Heart right ventricle (tissue), 16 donors: ENCODE results near the gene TMIE. TPM values are rescaled to one million over a fixed set of nuclear protein-coding genes. Genes with fewer than 3 reads are reported as not detected.

ENCODE experiments used
- ATAC-seq, 8 donors: fragments of 200-7000 bp; cut with Tn5 transposase; one replicate each; pipeline ENCODE4 v1.9.1; 2020; ENCODE audit warnings: mild to moderate bottlenecking in 8 of 8, moderate library complexity in 8 of 8, moderate number of reproducible peaks in 1 of 8
- DNase-seq, 2 donors: peaks; one replicate each; pipeline ENCODE4 v3.0.0-alpha.2; 2020
- H3K27ac ChIP-seq, 10 donors: fragments of 200-600 bp; sonication (generic) in 2 of 10; one replicate each; pipeline versions ENCODE4 v1.5.0 to v1.8.0; 2020 to 2022; ENCODE audit warnings: mild to moderate bottlenecking in 3 of 10
- H3K27me3 ChIP-seq, 7 donors: fragments of 200-600 bp; one replicate each; pipeline ENCODE4 v1.8.0; 2021 to 2022; ENCODE audit warnings: mild to moderate bottlenecking in 2 of 7
- H3K36me3 ChIP-seq, 9 donors: fragments of 200-600 bp; sonication (generic) in 1 of 9; one replicate each; pipeline versions ENCODE4 v1.5.0 to v1.8.0; 2020 to 2022; ENCODE audit warnings: mild to moderate bottlenecking in 2 of 9
- H3K4me1 ChIP-seq, 9 donors: fragments of 200-600 bp; sonication (generic) in 1 of 9; one replicate each; pipeline versions ENCODE4 v1.5.0 to v1.8.0; 2020 to 2022; ENCODE audit warnings: mild to moderate bottlenecking in 4 of 9
- H3K4me3 ChIP-seq, 10 donors: fragments of 200-600 bp; sonication (generic) in 2 of 10; one replicate each; pipeline versions ENCODE4 v1.5.0 to v1.8.0; 2020 to 2022; ENCODE audit warnings: mild to moderate bottlenecking in 7 of 10, moderate library complexity in 2 of 10
- H3K9me3 ChIP-seq, 11 donors: fragments of 200-600 bp in 10 of 11; sonication (generic) in 2 of 11; one replicate each; pipeline versions ENCODE4 v1.5.0 to v1.8.0; 2013 to 2022; ENCODE audit warnings: mild to moderate bottlenecking in 2 of 11, control low read depth in 1 of 11, moderate library complexity in 1 of 11
- CTCF ChIP-seq, 9 donors: fragments of 200-600 bp; sonication (generic) in 2 of 9; IDR thresholded peaks; one replicate each; pipeline versions ENCODE4 v1.5.0 to v1.8.0; 2021 to 2022; ENCODE audit warnings: antibody characterized with exemption in 9 of 9, mild to moderate bottlenecking in 5 of 9, moderate library complexity in 1 of 9
- WGBS, 2 donors: extraction: QIAGEN DNeasy Blood & Tissue Kit; methylation state at CpG; one replicate each; pipeline ENCODE4 v1.1.7; 2013; ENCODE audit warnings: inconsistent platforms in 1 of 2; 5-methylcytosine and 5-hydroxymethylcytosine counted together
- intact Hi-C, 10 donors: fragments of 100-400 bp; cut with DNase I; formaldehyde crosslinking; loops; one replicate each; pipeline versions ENCODE4 v1.11.1 to v1.14.2; 2022
- polyA plus RNA-seq, 2 donors: library from polyadenylated mRNA; stranded (reverse); fragments of 200-250 nt; gene quantifications; one replicate each; pipeline ENCODE4 v1.2.3, GENCODE V29; 2013
- total RNA-seq, 10 donors: library from RNA; stranded (reverse); fragmentation: NEBNext Ultra II Directional in 3 of 10; extraction: Animal tissue kit (Norgen Biotek cat#: 25700) in 3 of 10; gene quantifications; one replicate each; pipeline versions ENCODE4 v1.2.1 to v1.2.4, GENCODE V29; 2021 to 2023
- donor health status: Arrhythmogenic right ventricular cardiomyopathy.
- donor health status: ischemic (EF 13 %, LVEDD 7.1; RV severe dilation, severe dysfunction).
- donor health status: healthy with polysubstance abuse.
- donor health status: DM: no; HTN: yes; CAD: no.
- donor health status: DM: no; HTN: no; CAD: no.
- donor health status: ischemic (EF 25% LVEDD 6.9; RV normal size, moderate dysfunction).
- donor health status: ischemic (EF 25% LVEDD 5.7; RV mildly dilated, moderate dysfunction).
- donor health status: healthy.
- donor health status: DM: yes; HTN: yes; CAD: no.
- donor health status: Ischemic cardiomyopathy.
- donor health status: ischemic (EF 35%, LVEDD 5.7; RV mildly dilated, moderate dysfunction).
- donor health status: nonischemic (EF 11% LVEDD 7.7; RV severe dilation, severe dysfunction).
- donor health status: DM: yes; HTN: yes; CAD: no.
- donor health status: PGD.
- donor health status: ischemic (EF 29% LVEDD 5.4; RV normal size, mild dysfunction).
- donor health status: nonischemic (EF 23%, LVEDD 6.1; RV moderate dilation, normal function).

The TMIE gene
- total and polyA plus RNA-seq, 12 donors: 0.21 to 1.2 (median 0.48) TPM; not detected in 1

- WGBS, 2 donors: 56 to 71% methylated on average over 11 of the region's 11 CpGs
- Histone ChIP-seq H3K36me3 (no peaks in the 10 kb centered on the region), H3K4me1 (peaks cover 66 to 89% (median 79%) of the 10 kb centered on the region in 9 donors), H3K4me3 (no peak overlapping the region), H3K9me3 (no peaks in the 10 kb centered on the region), H3K27me3 (peaks cover 0 to 11% (median 0%) of the 10 kb centered on the region in 7 donors), H3K27ac (peak overlapping the region; percentile 76 to 99 (median 92))
- ATAC-seq (peak; percentile 5 to 65 (median 44)), DNase-seq (peak; percentile 65 to 77)
- intact Hi-C loops: loop anchor here in 2 of 10 donors (2.0 to 10.0 kb wide), 4 partner anchors 31 to 211 kb away; partner anchors contain the start of gene LRRC2 (in 1 of the 2)
- peak in 6 of 9 donors; percentile 17 to 30 (median 24) for TF ChIP-seq CTCF (IDR thresholded peaks at IDR 0.05)
Measured at GRCh38 chr3:46695177-46695961, 5.8 kb upstream of the TMIE start.

GRCh38 chr3:46695962-46696894 is 5.0 kb upstream of the TMIE start:
- peak; percentile 52 to 80 (median 72) for ATAC-seq
- Histone ChIP-seq H3K36me3 (no peaks in the 10 kb centered on the region), H3K4me3 (no peak overlapping the region), H3K27ac (peak overlapping the region; percentile 76 to 99 (median 92)), H3K9me3 (no peaks in the 10 kb centered on the region), H3K27me3 (peaks cover 0 to 20% (median 0%) of the 10 kb centered on the region in 7 donors), H3K4me1 (peaks cover 65 to 89% (median 79%) of the 10 kb centered on the region in 9 donors)
- intact Hi-C loops: loop anchor here in 2 of 10 donors (2.0 to 10.0 kb wide), 4 partner anchors 31 to 211 kb away; partner anchors contain the start of gene LRRC2 (in 1 of the 2)
- DNase-seq: peak; percentile 77 to 78
- TF ChIP-seq CTCF (IDR thresholded peaks at IDR 0.05): peak in 3 of 9 donors; percentile 29 to 41 (median 31)
- WGBS, 2 donors: 56 to 60% methylated on average over 4 of the region's 4 CpGs

GRCh38 chr3:46699676-46700523 is 1.3 kb upstream of the TMIE start:
- peaks cover 0 to 32% (median 0%) of the 10 kb centered on the region in 7 donors for H3K27me3 ChIP-seq
- DNase-seq: peak; percentile 48 to 67

More at GRCh38 chr3:46699676-46700523, 1.3 kb upstream of the TMIE start:
- peak in 6 of 8 donors; percentile 13 to 28 (median 20) for ATAC-seq
- Histone ChIP-seq H3K4me1 (peaks cover 40 to 66% (median 53%) of the 10 kb centered on the region in 9 donors), H3K27ac (peak overlapping the region in 7 of 10 donors; percentile 3 to 43 (median 16)), H3K4me3 (no peak overlapping the region), H3K9me3 (no peaks in the 10 kb centered on the region), H3K36me3 (no peaks in the 10 kb centered on the region)
- intact Hi-C loops: loop anchor here in 9 of 10 donors (5.0 to 10.0 kb wide), 8 partner anchors 38 to 625 kb away; partner anchors contain the start of gene LRRC2 (in 1 of the 9)
- no peak for TF ChIP-seq CTCF (IDR thresholded peaks at IDR 0.05)
- 64 to 83% methylated on average over 8 of the region's 8 CpGs for WGBS, 2 donors
